Esophagus muscularis mucosa (tissue), 3 donors: ENCODE data around the gene MRPS27.

Source experiments
- POLR2AphosphoS5 ChIP-seq, 2 donors: sonication (generic); formaldehyde crosslinking; IDR thresholded peaks; one replicate each; pipeline ENCODE4 v1.6.1; 2017; ENCODE audit warnings: antibody characterized with exemption in 2 of 2
- TF ChIP-seq, protein P1 (sequence below), 3 experiments: fragments of 200-600 bp in 2 of 3; fragments of 450-650 bp in 1 of 3; sonication (generic) in 2 of 3; IDR thresholded peaks; one replicate each; pipeline ENCODE4 v1.5.1; 2017 to 2019; ENCODE audit warnings: antibody characterized with exemption in 3 of 3, mild to moderate bottlenecking in 2 of 3, moderate library complexity in 1 of 3

DNA sequence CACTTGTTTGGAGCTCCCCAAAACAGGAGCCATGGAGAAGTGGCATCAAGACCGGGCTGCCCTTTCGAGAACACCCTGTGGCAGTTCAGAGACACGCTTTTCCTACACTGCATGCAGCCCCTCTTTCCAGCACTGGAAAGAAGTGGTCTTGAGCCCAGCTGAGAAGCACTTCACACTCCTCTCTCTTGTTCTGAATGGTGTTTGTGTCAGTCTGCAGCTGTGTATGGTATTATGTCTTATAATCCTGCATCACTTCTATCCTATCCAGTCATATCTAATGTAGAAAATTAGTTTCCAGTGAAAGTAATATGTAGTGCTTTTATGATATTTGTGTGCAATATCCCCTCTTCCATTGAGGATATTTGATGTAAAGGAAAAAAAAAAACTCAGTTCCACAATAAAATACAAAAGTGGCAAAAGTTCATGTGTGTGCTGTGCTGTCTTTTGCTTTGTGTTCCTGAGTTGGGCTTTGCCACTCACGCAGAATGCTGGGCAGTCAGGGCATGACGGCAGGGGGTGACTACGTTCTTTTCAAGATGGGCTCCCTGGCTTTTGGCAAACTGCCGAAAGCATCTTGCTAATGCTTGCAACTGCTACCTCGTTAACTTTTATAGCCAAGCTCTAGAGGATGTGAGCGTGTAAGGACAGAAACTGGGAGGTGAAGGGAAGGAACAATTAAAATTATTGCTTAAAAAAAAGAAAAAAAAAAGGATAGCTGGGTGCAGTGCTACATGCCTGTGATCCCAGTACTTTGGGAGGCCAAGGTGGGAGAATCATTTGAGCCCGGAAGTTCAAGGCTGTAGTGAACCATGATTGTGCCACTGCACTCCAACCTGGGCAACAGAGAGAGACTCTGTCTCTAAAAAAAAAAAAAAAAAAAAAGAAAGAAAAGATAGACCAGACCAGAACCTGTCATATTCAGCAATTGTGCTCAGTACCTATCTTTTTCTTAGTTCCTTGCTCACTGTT is 110.6 kb downstream of the MRPS27 start:
- TF ChIP-seq, protein P1, sequence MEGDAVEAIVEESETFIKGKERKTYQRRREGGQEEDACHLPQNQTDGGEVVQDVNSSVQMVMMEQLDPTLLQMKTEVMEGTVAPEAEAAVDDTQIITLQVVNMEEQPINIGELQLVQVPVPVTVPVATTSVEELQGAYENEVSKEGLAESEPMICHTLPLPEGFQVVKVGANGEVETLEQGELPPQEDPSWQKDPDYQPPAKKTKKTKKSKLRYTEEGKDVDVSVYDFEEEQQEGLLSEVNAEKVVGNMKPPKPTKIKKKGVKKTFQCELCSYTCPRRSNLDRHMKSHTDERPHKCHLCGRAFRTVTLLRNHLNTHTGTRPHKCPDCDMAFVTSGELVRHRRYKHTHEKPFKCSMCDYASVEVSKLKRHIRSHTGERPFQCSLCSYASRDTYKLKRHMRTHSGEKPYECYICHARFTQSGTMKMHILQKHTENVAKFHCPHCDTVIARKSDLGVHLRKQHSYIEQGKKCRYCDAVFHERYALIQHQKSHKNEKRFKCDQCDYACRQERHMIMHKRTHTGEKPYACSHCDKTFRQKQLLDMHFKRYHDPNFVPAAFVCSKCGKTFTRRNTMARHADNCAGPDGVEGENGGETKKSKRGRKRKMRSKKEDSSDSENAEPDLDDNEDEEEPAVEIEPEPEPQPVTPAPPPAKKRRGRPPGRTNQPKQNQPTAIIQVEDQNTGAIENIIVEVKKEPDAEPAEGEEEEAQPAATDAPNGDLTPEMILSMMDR (IDR thresholded peaks at IDR 0.05) = no peak
- no peak for TF ChIP-seq POLR2AphosphoS5 (IDR thresholded peaks at IDR 0.05)
